Coronary artery (tissue), 2 donors: ENCODE results near the gene SDR9C7.

ENCODE experiments used
- DNase-seq: peaks from one replicate; pipeline ENCODE4 v3.0.0-alpha.2; 2017; ENCODE audit warnings: low spot score
- H3K27ac ChIP-seq, 2 donors: fragments of 200-600 bp; sonication (generic); one replicate each; pipeline ENCODE4 v1.5.1; 2016 to 2019
- H3K4me3 ChIP-seq: fragments of 200-600 bp; sonication (generic); 2 replicates; pipeline ENCODE4 v1.5.1; 2016; ENCODE audit warnings: mild to moderate bottlenecking, moderate library complexity
- TF ChIP-seq, protein P1 (sequence below): fragments of 200-600 bp; sonication (generic); IDR thresholded peaks from one replicate; pipeline ENCODE4 v1.5.1; 2019; ENCODE audit warnings: antibody characterized with exemption

SDR9C7 gene

GRCh38 chr12:56932867-56933266 is 1.3 kb downstream of the SDR9C7 start:
- DNase-seq: peak; percentile 65

GRCh38 chr12:56932146-56932545 is 2.1 kb downstream of the SDR9C7 start:
- no peak overlapping the region for H3K4me3 ChIP-seq
- peak overlapping the region in 1 of 2 donors; percentile 68 for H3K27ac ChIP-seq
- DNase-seq: peak; percentile 17
- TF ChIP-seq, protein P1, sequence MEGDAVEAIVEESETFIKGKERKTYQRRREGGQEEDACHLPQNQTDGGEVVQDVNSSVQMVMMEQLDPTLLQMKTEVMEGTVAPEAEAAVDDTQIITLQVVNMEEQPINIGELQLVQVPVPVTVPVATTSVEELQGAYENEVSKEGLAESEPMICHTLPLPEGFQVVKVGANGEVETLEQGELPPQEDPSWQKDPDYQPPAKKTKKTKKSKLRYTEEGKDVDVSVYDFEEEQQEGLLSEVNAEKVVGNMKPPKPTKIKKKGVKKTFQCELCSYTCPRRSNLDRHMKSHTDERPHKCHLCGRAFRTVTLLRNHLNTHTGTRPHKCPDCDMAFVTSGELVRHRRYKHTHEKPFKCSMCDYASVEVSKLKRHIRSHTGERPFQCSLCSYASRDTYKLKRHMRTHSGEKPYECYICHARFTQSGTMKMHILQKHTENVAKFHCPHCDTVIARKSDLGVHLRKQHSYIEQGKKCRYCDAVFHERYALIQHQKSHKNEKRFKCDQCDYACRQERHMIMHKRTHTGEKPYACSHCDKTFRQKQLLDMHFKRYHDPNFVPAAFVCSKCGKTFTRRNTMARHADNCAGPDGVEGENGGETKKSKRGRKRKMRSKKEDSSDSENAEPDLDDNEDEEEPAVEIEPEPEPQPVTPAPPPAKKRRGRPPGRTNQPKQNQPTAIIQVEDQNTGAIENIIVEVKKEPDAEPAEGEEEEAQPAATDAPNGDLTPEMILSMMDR: no peak

More at GRCh38 chr12:56932867-56933266, 1.3 kb downstream of the SDR9C7 start:
- TF ChIP-seq, protein P1: no peak
- H3K27ac ChIP-seq: peak overlapping the region in 1 of 2 donors; percentile 8
- H3K4me3 ChIP-seq: no peak overlapping the region

GRCh38 chr12:56931474-56931978 is 2.7 kb downstream of the SDR9C7 start:
- Histone ChIP-seq H3K27ac (peak overlapping the region in 1 of 2 donors; percentile 68), H3K4me3 (no peak overlapping the region)
- TF ChIP-seq, protein P1: no peak
- peak; percentile 40 for DNase-seq

- Histone ChIP-seq H3K4me3 (no peak overlapping the region), H3K27ac (no peak overlapping the region)
- no peak for DNase-seq
- TF ChIP-seq, protein P1: no peak
Measured at GRCh38 chr12:56930241-56930640, 4.0 kb downstream of the SDR9C7 start.

- no peak for DNase-seq
- TF ChIP-seq, protein P1: no peak
- no peak overlapping the region for H3K4me3 ChIP-seq
- H3K27ac ChIP-seq: no peak overlapping the region
Measured at GRCh38 chr12:56929780-56930179, 4.4 kb downstream of the SDR9C7 start.

GRCh38 chr12:56928262-56928661 is 5.9 kb downstream of the SDR9C7 start:
- TF ChIP-seq, protein P1: no peak
- no peak for DNase-seq
- H3K27ac ChIP-seq: no peak overlapping the region
- no peak overlapping the region for H3K4me3 ChIP-seq

- no peak for DNase-seq
- no peak overlapping the region for H3K27ac ChIP-seq
- no peak overlapping the region for H3K4me3 ChIP-seq
- TF ChIP-seq, protein P1: no peak
Measured at GRCh38 chr12:56927281-56927680, 6.9 kb downstream of the SDR9C7 start.
